Measurements from ENCODE around the gene JAZF1. TPM values are rescaled to one million over a fixed set of nuclear protein-coding genes. Genes with fewer than 3 reads are reported as not detected.
A peak's percentile ranks its signal among the peaks of the same experiment; 100 is the strongest.

The JAZF1 gene
- total and polyA plus RNA-seq, 2 of the 4 experiments (the other 2 are of a cell fraction) = 8.4 to 10.5 TPM

DNA sequence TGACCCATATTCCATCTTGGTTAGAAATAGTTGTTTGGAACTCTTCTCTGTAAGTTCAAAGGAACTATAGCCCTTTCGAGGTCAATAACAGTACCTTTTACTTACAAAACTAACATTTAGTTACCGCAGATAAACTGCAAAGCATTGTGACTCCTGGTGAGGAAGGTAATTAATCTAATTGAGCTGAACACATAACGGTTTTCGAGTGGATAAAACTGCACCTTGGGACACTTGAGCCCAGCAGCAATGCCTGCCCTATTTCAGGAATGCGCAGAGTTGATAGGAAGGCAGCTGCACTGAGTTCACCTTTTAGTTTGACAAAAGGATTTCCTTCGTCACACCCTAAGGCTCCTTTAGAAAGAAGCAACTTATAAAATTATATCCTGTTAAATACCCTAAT, 75.4 kb downstream of the JAZF1 start:
- peaks cover 41 to 64% of the 10 kb centered on the region in 2 experiments for H3K79me1 ChIP-seq (ENCODE audit: low read depth in 1 of 2, low read length in 2 of 2)
- ChIA-PET POLR2A (ENCODE audit: unreplicated experiment) (no interaction called here), CTCF (interaction anchor here (1.0 to 1.2 kb wide), 2 partner anchors 9 to 90 kb away, joined by 3 read pairs; no protein-coding TSS in a partner anchor)
- no peak overlapping the region; the same call in 1 of the 2 replicates for H3K27ac ChIP-seq (ENCODE audit: insufficient read depth, low read length)
- H2AK9ac ChIP-seq (replicated peaks; ENCODE audit: low read depth, low read length, poor library complexity) = no peak overlapping the region
- H3K36me3 ChIP-seq (ENCODE audit: control insufficient read depth, insufficient read depth, low read length) = no peaks in the 10 kb centered on the region
- WGBS, 2 experiments (ENCODE audit: extremely low coverage in 2 of 2, insufficient read length in 1 of 2) = 70% methylated on average over 3 of the region's 6 CpGs; no CpG with 5 or more reads in 1 of the 2 experiments
- no peak overlapping the region; the same call in 1 of the 2 replicates for H3K4ac ChIP-seq (ENCODE audit: low read depth, low read length)
- TF ChIP-seq FOS (IDR thresholded peaks at IDR 0.05; ENCODE audit: low read depth, low read length) (no peak), BHLHE40 (IDR thresholded peaks at IDR 0.05; ENCODE audit: low read depth, low read length) (no peak), MXI1 (IDR thresholded peaks at IDR 0.05; ENCODE audit: borderline replicate concordance, low read depth, low read length) (no peak), RCOR1 (IDR thresholded peaks at IDR 0.05; ENCODE audit: insufficient replicate concordance, low read length) (no peak), MAZ (IDR thresholded peaks at IDR 0.05; ENCODE audit: borderline replicate concordance, low read depth, low read length) (no peak), POLR2A (IDR thresholded peaks at IDR 0.05; ENCODE audit: low read depth, low read length) (no peak), CHD1 (IDR thresholded peaks at IDR 0.05; ENCODE audit: low read depth, low read length) (no peak), USF2 (IDR thresholded peaks at IDR 0.05; ENCODE audit: low read depth, low read length) (no peak), RFX5 (IDR thresholded peaks at IDR 0.05; ENCODE audit: low read depth, low read length) (no peak)
- TF ChIP-seq, protein P1, sequence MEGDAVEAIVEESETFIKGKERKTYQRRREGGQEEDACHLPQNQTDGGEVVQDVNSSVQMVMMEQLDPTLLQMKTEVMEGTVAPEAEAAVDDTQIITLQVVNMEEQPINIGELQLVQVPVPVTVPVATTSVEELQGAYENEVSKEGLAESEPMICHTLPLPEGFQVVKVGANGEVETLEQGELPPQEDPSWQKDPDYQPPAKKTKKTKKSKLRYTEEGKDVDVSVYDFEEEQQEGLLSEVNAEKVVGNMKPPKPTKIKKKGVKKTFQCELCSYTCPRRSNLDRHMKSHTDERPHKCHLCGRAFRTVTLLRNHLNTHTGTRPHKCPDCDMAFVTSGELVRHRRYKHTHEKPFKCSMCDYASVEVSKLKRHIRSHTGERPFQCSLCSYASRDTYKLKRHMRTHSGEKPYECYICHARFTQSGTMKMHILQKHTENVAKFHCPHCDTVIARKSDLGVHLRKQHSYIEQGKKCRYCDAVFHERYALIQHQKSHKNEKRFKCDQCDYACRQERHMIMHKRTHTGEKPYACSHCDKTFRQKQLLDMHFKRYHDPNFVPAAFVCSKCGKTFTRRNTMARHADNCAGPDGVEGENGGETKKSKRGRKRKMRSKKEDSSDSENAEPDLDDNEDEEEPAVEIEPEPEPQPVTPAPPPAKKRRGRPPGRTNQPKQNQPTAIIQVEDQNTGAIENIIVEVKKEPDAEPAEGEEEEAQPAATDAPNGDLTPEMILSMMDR (conservative IDR thresholded peaks at IDR 0.05; ENCODE audit: low read depth, low read length) = no peak
- H3K4me2 ChIP-seq (ENCODE audit: low read depth, low read length) = no peak overlapping the region
- H2AFZ ChIP-seq (replicated peaks; ENCODE audit: low read length, poor library complexity) = no peak overlapping the region
- no peaks in the 10 kb centered on the region for H3K9me3 ChIP-seq (ENCODE audit: control insufficient read depth, insufficient read depth, low read length)
- no peaks in the 10 kb centered on the region for H3K27me3 ChIP-seq (ENCODE audit: control insufficient read depth, insufficient read depth, low read length)
- dilution Hi-C loops (cut with HindIII; ENCODE audit: low sequenced_read_pairs, unreplicated experiment) (no loop called here), intact Hi-C loops (cut with micrococcal nuclease) (loop anchor here (5.0 kb wide), 1 partner anchor 167 kb away; no protein-coding TSS in a partner anchor), in situ Hi-C loops (cut with MboI; ENCODE audit: low sequenced_read_pairs) (no loop called here)
- ATAC-seq (ENCODE audit: low read depth) = no peak
- H3K4me3 ChIP-seq (ENCODE audit: insufficient read depth, low read depth, low read length) = no peak overlapping the region
- no peak overlapping the region for H3K9ac ChIP-seq (ENCODE audit: low read depth, low read length)
- peak overlapping the region in 1 of 2 experiments; percentile 45; a peak in 2 of 4 replicates for H4K8ac ChIP-seq (ENCODE audit: low read depth in 2 of 2, low read length in 2 of 2)
- H2BK5ac ChIP-seq (ENCODE audit: low read depth, low read length, poor library complexity, severe bottlenecking) = no peak overlapping the region
- H3K56ac ChIP-seq (ENCODE audit: extremely low read depth, insufficient read depth, low read length) = no peak overlapping the region
- 0 out of 2 replicates have a peak overlapping the region, but pooled peaks have one; percentile 29 for H2AK5ac ChIP-seq (ENCODE audit: low read depth, low read length)
- H3K4me1 ChIP-seq (ENCODE audit: control insufficient read depth, insufficient read depth, low read length) = peaks cover 38% of the 10 kb centered on the region
- peaks cover 29% of the 10 kb centered on the region for H3K9me1 ChIP-seq (ENCODE audit: insufficient read depth, low read length)
- no peak overlapping the region for H2BK20ac ChIP-seq (ENCODE audit: low read depth, low read length)
- 0 out of 3 replicates have a peak overlapping the region, but pooled peaks have one; percentile 12 for H2BK15ac ChIP-seq (ENCODE audit: low read depth, low read length)
- no peak overlapping the region for H2BK120ac ChIP-seq (ENCODE audit: low read depth, low read length)
- H3K18ac ChIP-seq (ENCODE audit: low read depth, low read length) = peak overlapping the region; percentile 87
- no peak for DNase-seq
- H4K91ac ChIP-seq (ENCODE audit: insufficient read depth, low read depth, low read length) = no peak overlapping the region
- H4K5ac ChIP-seq (ENCODE audit: low read depth, low read length) = peak overlapping the region; percentile 81
- H3K23ac ChIP-seq (ENCODE audit: low read depth, low read length) = peak overlapping the region; percentile 23; the same call in 1 of the 2 replicates
- no TSS peak for BruUV-seq (replicated peaks)
- peak overlapping the region; percentile 43; the same call in 1 of the 2 replicates for H3K14ac ChIP-seq (replicated peaks; ENCODE audit: low read depth, low read length)
- peaks cover 35% of the 10 kb centered on the region for H4K20me1 ChIP-seq (ENCODE audit: insufficient read depth, low read length)

Measured in IMR-90 (cell line).